HG03378 (cell line): ENCODE data around the gene SLF1.
A peak's percentile ranks its signal among the peaks of the same experiment; 100 is the strongest.

Experiments used
- ATAC-seq: cut with Tn5 transposase; IDR thresholded peaks from one replicate; pipeline ENCODE4 v1.9.1; 2021; ENCODE audit warnings: mild to moderate bottlenecking, moderate library complexity; ENCODE audit not compliant: unreplicated experiment

SLF1 gene

DNA sequence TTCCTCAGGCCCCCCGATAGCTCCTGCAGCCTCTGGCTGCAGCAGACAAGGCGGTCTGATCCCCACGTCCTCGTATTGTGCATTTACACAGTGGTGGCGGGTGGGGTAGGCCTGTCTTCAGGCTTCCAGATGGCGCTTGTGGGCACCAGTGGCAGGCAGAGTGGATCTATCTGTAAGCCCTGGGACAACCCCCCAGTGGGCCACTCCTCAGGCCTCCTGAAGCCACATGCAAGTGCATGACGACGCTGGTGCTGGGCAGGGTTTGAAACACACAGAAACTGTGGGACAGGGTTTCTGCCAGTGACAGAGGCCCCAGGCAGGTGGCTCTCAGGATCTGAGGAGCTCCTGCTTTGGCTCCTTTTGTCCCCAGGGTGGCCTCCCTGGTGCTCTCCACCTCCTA, 42.0 kb downstream of the SLF1 start:
- ATAC-seq = no peak

DNA sequence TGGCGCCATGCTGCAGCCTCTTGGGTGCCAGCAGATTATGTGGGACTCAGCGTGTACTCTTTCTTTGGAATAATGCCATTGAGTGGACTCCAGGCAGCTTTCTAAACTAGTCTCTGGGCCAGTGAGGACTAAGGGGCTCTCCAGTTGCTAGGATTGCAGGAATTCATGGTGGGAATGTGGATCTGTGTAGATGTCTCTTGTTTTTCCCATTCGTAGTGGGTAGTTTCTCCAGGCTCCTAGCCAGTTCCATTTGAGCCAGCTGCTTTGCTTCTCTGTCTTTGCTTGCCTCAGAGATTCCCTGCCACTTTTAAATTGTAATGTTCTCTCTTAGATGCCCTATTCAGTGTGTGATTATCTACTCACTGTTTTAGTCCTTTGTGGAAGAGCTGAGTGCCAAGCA, 42.6 kb downstream of the SLF1 start:
- no peak for ATAC-seq

DNA sequence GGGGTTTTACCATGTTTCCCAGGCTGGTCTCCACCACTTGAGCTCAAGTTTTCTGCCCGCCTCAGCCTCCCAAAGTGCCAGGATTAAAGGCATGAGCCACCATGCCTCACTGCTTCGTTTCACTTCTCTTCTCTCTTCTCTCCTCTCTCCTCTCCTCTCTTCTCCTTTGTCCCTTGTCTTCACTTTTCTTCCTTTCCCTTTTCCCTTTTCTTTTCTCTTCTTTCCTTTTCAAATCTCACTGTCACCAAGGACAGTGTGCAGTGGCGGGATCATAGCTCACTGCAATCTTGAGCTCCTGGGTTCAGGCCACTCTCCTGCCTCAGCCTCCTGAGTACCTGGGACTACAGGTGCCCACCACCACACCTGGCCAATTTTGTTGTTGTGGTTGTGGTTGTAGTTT, 49.5 kb downstream of the SLF1 start:
- ATAC-seq = no peak

DNA sequence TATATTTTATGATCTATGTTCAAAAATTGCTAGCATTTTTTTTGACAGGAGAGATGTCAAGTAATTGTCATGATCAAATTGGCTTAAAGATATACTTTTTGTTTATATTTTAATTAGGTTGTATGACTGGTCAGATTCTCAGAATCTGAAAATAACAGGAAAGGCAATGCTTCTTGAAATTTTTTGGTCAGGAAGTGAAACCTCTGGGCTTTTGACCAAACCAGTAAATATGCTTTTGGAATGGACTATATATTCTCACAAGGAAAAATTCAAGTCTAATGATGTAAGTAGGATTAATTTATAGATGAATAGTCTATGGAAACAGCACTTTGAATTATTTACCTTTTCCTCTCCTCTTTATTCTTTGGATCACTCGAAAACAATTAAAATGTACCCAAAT, 52.3 kb downstream of the SLF1 start:
- ATAC-seq = no peak

GRCh38 chr5:94672746-94673145, 54.3 kb downstream of the SLF1 start:
- ATAC-seq = no peak

- ATAC-seq = no peak
These were observed 56.3 kb downstream of the SLF1 start for GRCh38 chr5:94674490-94675382.

DNA sequence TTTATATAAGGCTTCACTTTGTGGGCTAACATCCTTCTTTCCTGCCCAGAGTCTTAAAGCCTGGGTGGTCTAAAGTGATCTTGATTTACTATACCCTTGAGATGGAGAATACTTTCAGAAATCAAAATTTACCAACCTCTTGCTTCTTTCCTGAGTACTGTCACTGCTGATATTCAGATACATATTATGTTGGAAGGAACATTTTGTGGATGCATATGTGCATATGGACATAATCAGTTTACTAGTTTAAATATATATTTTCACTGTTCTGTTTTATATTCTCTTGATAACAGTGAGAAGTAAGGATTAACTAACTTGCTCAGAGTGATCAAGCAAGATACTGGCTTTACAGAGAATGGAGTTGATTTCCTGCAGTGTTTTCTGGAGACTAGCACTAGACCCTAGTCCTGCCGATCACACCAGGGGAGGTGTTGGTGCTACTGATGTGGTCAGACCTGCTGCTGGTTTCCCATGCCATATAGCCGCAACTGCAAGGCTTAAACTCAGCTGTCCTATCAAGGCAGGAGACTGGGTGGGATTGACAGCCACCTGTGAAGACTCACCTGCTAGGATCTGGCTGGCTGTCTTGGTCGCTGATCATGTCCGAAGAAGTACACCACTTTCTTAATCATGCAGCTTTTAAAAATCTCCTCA, 57.6 kb downstream of the SLF1 start:
- ATAC-seq = no peak

GRCh38 chr5:94682814-94683520, 64.5 kb downstream of the SLF1 start:
- no peak for ATAC-seq

DNA sequence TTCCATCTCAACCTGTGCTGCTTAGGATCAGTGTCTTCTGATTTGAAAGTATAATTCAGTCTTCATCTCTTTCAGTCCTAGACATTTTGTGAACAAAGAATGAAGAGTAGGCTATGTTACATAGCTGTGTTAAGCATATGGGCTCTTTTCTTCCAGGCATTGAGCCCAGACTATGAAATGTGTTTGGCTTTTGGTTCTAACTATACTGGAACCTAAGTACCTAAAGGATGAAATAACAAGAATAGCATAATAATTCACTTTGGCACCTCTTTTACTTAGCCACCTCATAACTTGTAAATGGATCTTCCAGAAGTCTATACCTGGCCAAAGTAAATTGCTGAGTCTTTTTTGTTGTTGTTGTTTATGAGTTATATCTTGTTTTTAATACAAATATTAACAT, 71.4 kb downstream of the SLF1 start:
- ATAC-seq = no peak

GRCh38 chr5:94690778-94691177, 72.3 kb downstream of the SLF1 start:
- no peak for ATAC-seq

DNA sequence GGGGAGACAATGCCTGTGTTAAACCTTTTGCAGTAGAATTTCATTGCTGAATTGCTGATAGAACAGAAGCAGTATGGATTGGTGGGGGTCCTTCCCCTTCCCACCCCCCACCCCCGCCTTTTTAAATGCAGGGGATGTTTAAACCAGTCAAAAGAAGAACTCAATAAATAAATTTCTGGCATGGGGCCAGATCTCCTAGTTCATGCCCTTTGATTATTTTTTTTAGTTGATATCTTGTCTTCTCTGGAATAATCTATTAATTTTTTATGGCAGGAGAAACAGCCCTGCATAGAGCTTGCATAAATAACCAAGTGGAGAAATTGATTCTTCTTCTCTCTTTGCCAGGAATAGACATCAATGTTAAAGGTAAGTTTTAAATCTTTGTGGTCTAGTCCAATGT, 72.8 kb downstream of the SLF1 start:
- ATAC-seq = no peak

GRCh38 chr5:94691949-94692348, 73.5 kb downstream of the SLF1 start:
- no peak for ATAC-seq

DNA sequence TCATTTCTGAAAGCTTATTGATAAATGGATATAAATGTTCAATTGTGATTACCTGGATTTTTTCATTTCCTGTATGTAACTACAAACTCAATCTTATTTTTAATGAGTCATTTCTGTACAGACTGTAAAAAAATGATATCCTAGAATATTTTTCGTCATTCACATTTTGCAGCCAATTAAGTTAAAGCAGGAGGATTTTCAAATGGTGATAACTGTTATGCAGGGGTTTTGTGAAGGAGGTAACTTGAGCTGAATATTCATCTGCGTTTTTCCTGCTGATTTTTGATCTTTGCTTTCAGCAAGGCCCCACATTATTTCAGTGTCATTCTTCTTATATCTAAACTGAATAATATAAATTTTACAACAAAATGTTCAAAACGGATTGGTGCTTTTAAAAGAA, 74.1 kb downstream of the SLF1 start:
- no peak for ATAC-seq

DNA sequence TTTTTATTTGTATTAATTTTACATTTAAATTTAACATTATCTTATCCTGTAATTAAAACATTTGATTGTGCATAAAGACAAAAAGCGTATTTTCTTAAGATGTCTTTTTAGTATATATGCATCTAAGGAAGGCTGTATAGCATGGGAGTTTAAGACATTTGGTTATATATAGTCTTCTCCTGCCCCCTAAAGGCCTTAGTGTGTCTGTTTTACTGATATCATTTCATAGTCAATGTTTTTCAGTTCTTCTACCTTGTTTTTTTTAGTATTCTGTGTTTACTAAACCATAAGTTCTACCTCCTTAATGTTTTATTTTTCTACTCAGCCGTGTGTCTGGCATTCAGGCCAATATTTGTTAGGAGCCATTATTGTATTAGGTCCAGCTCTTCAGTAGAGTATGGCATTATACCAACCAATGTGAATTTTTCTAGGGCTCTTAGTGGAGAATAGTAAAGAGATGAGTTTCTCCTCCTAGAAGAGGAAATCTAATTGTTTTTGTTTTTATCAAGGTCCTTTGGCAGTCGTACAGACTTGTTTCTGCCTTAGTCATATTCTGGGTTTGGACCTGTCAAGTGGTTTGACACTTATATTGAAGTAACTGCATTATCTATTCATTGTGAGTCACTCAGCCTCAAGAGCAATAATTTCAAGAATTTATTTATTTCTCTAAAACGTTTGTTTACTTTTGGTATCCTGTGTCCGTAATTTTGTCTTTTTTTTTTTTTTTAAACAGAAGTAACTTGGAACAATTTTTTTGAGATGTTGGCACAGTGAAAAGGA, 74.8 kb downstream of the SLF1 start:
- peak; percentile 69 for ATAC-seq

DNA sequence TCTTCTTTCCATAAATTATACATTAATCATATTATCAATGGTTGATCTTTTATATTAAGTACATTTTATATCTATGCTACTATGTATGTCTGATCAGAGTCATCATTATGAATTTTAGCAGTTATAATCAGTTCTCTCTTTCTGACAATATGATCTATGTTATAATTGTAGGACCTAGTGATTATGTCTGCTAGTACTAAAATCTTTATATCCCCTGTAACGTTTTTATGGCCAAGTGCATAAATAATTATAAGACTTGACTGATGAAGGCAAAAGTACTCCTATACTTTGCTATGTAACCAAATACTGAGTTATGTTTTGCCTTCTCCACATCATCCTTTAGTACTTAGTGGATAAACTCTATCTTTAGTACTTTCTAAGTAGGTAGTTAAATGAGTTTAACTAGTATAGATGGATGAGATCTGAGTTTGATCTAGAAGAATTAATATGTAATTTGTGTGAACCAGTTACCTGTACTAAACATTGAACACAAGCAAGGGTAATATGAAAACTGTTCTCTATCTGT, 75.4 kb downstream of the SLF1 start:
- ATAC-seq = no peak

DNA sequence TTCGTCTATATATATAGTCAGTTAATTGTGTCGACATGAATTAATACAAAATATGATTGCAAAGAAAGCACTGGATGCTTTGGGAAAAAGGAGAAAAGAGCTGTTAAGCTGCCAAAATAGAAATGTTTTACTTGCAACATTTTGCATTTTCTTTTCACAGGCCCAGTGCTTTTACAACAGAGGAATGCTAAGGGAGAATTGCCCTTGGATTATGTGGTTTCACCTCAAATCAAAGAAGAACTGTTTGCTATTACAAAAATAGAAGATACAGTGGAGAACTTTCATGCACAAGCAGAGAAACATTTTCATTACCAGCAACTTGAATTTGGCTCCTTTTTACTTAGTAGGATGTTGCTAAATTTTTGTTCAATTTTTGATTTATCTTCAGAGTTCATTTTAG, 76.2 kb downstream of the SLF1 start:
- no peak for ATAC-seq

- ATAC-seq = no peak
These were observed 79.7 kb downstream of the SLF1 start for GRCh38 chr5:94698197-94698596.

DNA sequence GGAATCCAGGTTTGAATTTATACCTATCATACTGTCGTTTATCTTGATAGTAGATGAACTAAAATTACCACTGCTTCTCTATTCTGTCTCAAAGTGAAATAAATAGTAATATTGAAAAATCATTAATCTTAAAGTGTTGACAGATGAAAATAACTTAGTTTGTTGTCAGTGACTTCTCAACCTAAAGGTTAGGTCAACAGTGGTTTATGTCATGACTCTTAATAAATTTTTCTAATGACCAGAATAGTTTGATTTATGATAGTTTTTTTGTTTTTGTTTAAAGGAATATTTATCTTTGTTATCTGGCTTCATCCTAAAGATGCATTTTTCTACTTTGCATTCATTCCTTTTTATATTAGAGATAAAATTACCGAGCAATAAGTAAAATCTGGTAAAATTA, 81.1 kb downstream of the SLF1 start:
- ATAC-seq = no peak

- peak; percentile 91 for ATAC-seq
These were observed 82.1 kb downstream of the SLF1 start for GRCh38 chr5:94700592-94700991.

DNA sequence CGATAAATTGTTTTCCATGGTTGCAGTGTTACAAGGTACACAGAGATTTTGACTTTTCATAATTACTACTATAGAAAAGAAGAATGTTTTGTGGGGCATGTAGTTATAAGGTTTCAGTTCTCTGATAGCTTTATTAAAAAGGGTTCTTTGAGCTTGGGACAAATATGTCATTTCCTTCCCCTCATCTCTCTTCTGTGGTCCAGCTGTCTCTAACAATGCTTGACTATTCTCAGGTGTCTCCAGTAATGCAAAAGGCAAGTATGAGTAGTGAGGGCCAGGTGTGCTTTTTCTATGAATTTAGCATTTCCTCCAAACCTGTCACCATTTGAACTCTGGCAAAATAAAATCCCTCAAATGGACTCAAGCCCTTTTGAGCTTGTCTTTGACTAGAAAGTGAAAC, 84.3 kb downstream of the SLF1 start:
- ATAC-seq = peak; percentile 52

DNA sequence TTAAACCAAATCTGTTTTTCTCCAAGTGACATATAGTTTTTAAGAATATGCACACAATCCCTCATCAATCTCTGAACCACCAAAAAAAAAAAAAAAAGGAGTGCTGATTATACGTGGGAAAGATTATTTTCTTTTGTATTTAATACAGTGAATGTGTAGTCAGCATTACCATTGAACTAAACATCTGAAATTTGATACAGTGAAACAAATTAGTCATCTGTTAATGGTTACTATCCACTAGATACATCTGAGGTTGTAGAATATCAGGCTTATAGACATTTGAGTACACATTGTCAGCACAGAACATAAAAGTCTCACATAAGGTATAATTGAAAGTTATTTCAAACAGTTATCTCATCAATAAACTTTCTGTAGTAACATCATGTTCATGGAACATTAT, 87.0 kb downstream of the SLF1 start:
- ATAC-seq = no peak
